CD4-positive, alpha-beta T cell (primary cell): ENCODE measurements around the gene KPNB1. TPM values are rescaled to one million over a fixed set of nuclear protein-coding genes. Genes with fewer than 3 reads are reported as not detected.

Experiments used
- ATAC-seq: fragments of 200-7000 bp; cut with Tn5 transposase; one replicate; pipeline ENCODE4 v1.10.0; 2022; ENCODE audit warnings: mild to moderate bottlenecking; ENCODE audit not compliant: poor library complexity
- CTCF ChIA-PET: fragments of 350-600 bp; sonication (Branson Sonifier 250); formaldehyde crosslinking; loops from one replicate; lab custom pipeline; 2021; ENCODE audit warnings: antibody characterized with exemption, inconsistent platforms; lab: Charles Lee
- POLR2A ChIA-PET: fragments of 350-600 bp; sonication (Branson Sonifier 250); formaldehyde crosslinking; loops from one replicate; lab custom pipeline; 2021; ENCODE audit warnings: antibody characterized with exemption, inconsistent platforms; lab: Charles Lee
- DNase-seq, 14 experiments: peaks; one replicate each; pipeline ENCODE4 v3.0.0-alpha.2; 2013 to 2020; ENCODE audit warnings: mixed read lengths in 2 of 14
- H3K27ac ChIP-seq, 2 donors: one replicate each; pipeline versions ENCODE4 v1.5.1 to v1.7.0; 2013; ENCODE audit warnings: low read length in 2 of 2, low read depth in 1 of 2, mild to moderate bottlenecking in 1 of 2
- H3K27me3 ChIP-seq, 2 experiments: 1 replicate in 1 of 2; 2 replicates in 1 of 2; pipeline versions ENCODE4 v1.6.1 to v1.7.0; 2013; ENCODE audit warnings: low read length in 2 of 2, control low read depth in 1 of 2, mild to moderate bottlenecking in 1 of 2, moderate library complexity in 1 of 2; ENCODE audit not compliant: insufficient read depth in 2 of 2, control insufficient read depth in 1 of 2
- H3K36me3 ChIP-seq: one replicate; pipeline ENCODE4 v1.6.1; 2013; ENCODE audit warnings: low read length, control low read depth; ENCODE audit not compliant: insufficient read depth
- H3K4me1 ChIP-seq: one replicate; pipeline ENCODE4 v1.6.1; 2013; ENCODE audit warnings: low read length, control low read depth; ENCODE audit not compliant: insufficient read depth
- H3K4me3 ChIP-seq: one replicate; pipeline ENCODE4 v1.5.1; 2013; ENCODE audit warnings: mild to moderate bottlenecking, low read length, moderate library complexity
- H3K9me3 ChIP-seq, 2 experiments: 1 replicate in 1 of 2; 2 replicates in 1 of 2; pipeline versions ENCODE4 v1.6.1 to v1.7.0; 2013; ENCODE audit warnings: low read length in 2 of 2, mild to moderate bottlenecking in 2 of 2, control low read depth in 1 of 2, moderate library complexity in 1 of 2; ENCODE audit not compliant: control insufficient read depth in 1 of 2, insufficient read depth in 1 of 2
- H3K27ac Mint-ChIP-seq: one replicate; pipeline ENCODE4 v1.8.0; 2020; ENCODE audit warnings: mixed read lengths
- H3K27me3 Mint-ChIP-seq: one replicate; pipeline ENCODE4 v1.8.0; 2021; ENCODE audit warnings: mixed read lengths
- H3K36me3 Mint-ChIP-seq: one replicate; pipeline ENCODE4 v1.8.0; 2021; ENCODE audit warnings: low read depth, mixed read lengths
- H3K4me1 Mint-ChIP-seq: one replicate; pipeline ENCODE4 v1.8.0; 2021; ENCODE audit warnings: low read depth, mixed read lengths
- H3K4me3 Mint-ChIP-seq: one replicate; pipeline ENCODE4 v1.8.0; 2020; ENCODE audit warnings: mild to moderate bottlenecking, mixed read lengths
- H3K9me3 Mint-ChIP-seq: one replicate; pipeline ENCODE4 v1.8.0; 2020; ENCODE audit warnings: mixed read lengths
- intact Hi-C, 2 experiments: fragments of 100-400 bp; cut with DNase I in 1 of 2; cut with micrococcal nuclease in 1 of 2; formaldehyde crosslinking; loops; one replicate each; pipeline versions ENCODE4 v1.15.1 to v1.9.0; 2023 to 2025; cut with DNase I, micrococcal nuclease
- total RNA-seq, 174 experiments: library from RNA in 2 of 174; stranded (reverse) in 2 of 174; gene quantifications; one replicate each; pipeline ENCODE4 v1.2.3 and lab custom pipeline; 2021 to 2026
- TF ChIP-seq, protein P1 (sequence below): fragments of 200-600 bp; IDR thresholded peaks from one replicate; pipeline ENCODE4 v1.8.0; 2022; ENCODE audit warnings: antibody characterized with exemption, mild to moderate bottlenecking

KPNB1 gene
- total RNA-seq, 2 experiments from 2014 or later = 145 to 151 TPM

DNA sequence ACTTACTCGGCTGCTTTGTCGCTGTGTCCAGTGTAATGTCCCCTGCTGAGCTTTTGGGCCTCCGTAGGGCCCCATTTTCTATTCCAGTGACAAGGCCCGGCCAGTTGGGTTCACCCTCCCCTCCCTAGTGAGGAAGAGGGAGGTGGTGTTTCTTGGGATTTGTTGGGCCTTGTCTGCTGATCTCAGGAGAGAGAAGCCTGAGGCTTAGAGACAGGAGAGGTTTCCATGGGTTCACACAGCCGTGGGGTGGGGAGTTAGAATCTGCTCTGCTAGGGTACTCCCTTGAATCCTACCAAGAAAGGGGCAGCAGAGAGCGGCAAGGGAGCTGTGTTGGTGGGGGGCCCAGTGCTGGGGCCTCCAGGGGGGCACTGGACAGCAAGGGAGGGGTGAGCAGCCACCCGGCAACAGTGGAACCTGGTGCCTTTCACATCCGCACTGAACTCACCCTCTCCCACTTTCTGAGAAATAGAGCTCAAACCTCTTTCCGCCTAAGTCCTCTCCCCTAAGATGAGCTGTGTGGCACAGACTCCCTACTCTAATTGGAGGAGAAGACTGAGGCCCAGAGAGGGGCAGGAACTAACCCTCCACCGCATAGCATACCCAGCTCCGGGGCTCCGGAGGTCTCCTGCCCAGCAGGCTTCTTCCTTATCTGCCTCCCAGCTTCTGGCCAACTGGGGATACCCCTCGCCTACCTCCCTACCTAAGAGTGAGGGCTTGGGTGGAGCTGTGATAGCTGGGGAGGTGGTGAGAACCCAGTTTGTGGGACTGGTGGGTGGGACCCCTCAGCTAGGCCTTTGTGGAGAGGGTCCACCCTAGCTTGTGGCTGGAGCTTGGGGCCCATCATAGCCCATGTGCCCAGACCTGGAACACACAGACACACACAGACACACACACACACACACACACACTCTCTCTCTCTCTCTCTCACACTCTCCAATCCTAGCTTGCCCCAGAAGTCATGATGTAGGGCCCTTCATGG, 51.0 kb downstream of the KPNB1 start:
- ATAC-seq (no peak), DNase-seq (peak in 3 of 14 experiments; percentile 31 to 66 (median 40))
- Histone ChIP-seq H3K4me3 (peak overlapping the region; percentile 24), H3K9me3 (no peaks in the 10 kb centered on the region), H3K27ac (peak overlapping the region in 1 of 2 donors; percentile 57), H3K36me3 (no peaks in the 10 kb centered on the region), H3K4me1 (peaks cover 78% of the 10 kb centered on the region), H3K27me3 (no peaks in the 10 kb centered on the region)
- TF ChIP-seq, protein P1, sequence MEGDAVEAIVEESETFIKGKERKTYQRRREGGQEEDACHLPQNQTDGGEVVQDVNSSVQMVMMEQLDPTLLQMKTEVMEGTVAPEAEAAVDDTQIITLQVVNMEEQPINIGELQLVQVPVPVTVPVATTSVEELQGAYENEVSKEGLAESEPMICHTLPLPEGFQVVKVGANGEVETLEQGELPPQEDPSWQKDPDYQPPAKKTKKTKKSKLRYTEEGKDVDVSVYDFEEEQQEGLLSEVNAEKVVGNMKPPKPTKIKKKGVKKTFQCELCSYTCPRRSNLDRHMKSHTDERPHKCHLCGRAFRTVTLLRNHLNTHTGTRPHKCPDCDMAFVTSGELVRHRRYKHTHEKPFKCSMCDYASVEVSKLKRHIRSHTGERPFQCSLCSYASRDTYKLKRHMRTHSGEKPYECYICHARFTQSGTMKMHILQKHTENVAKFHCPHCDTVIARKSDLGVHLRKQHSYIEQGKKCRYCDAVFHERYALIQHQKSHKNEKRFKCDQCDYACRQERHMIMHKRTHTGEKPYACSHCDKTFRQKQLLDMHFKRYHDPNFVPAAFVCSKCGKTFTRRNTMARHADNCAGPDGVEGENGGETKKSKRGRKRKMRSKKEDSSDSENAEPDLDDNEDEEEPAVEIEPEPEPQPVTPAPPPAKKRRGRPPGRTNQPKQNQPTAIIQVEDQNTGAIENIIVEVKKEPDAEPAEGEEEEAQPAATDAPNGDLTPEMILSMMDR = no peak
- no peaks in the 10 kb centered on the region for H3K27me3 Mint-ChIP-seq
- ChIA-PET POLR2A (no interaction called here), CTCF (interaction anchor here (1.0 to 1.8 kb wide), 2 partner anchors 32 kb away, joined by 6 to 8 read pairs; partner anchors contain the start of gene TBX21)
- no peak overlapping the region for H3K27ac Mint-ChIP-seq
- no peaks in the 10 kb centered on the region for H3K9me3 Mint-ChIP-seq
- intact Hi-C loops = no loop called here
- H3K36me3 Mint-ChIP-seq = no peaks in the 10 kb centered on the region
- H3K4me3 Mint-ChIP-seq = no peak overlapping the region
- H3K4me1 Mint-ChIP-seq = peaks cover 58% of the 10 kb centered on the region

DNA sequence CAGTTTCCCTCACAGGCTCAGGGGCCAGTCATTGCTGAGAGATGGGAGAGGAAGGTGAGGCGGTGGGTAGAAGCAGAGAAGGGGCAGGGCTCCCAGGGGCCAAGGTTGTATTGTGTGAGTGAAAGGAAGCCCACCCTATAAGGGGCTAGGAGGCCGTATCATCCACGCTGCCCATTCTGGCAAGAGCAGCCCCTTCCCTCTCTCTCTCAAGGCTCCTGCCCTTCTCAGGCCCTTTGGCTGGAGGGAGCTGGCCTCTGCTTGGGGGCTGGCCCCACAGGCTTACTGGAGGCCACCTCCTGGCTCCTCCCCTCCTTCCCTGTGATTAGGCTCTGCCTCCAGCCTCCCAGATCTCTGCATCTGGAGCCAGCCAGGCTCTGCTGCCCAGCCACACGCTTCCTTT, 51.9 kb downstream of the KPNB1 start:
- DNase-seq (peak in 1 of 14 experiments; percentile 13), ATAC-seq (no peak)
- ChIA-PET POLR2A (no interaction called here), CTCF (interaction anchor here (1.0 kb wide), 1 partner anchor 31 kb away, joined by 6 read pairs; the partner anchor contains the start of gene TBX21)
- Histone ChIP-seq H3K9me3 (no peaks in the 10 kb centered on the region), H3K4me3 (no peak overlapping the region), H3K27me3 (no peaks in the 10 kb centered on the region), H3K36me3 (no peaks in the 10 kb centered on the region), H3K27ac (peak overlapping the region in 1 of 2 donors; percentile 57), H3K4me1 (peaks cover 80% of the 10 kb centered on the region)
- peaks cover 66% of the 10 kb centered on the region for H3K4me1 Mint-ChIP-seq
- intact Hi-C loops = no loop called here
- H3K9me3 Mint-ChIP-seq = no peaks in the 10 kb centered on the region
- no peak overlapping the region for H3K27ac Mint-ChIP-seq
- no peaks in the 10 kb centered on the region for H3K27me3 Mint-ChIP-seq
- TF ChIP-seq, protein P1 = no peak
- no peak overlapping the region for H3K4me3 Mint-ChIP-seq
- no peaks in the 10 kb centered on the region for H3K36me3 Mint-ChIP-seq

DNA sequence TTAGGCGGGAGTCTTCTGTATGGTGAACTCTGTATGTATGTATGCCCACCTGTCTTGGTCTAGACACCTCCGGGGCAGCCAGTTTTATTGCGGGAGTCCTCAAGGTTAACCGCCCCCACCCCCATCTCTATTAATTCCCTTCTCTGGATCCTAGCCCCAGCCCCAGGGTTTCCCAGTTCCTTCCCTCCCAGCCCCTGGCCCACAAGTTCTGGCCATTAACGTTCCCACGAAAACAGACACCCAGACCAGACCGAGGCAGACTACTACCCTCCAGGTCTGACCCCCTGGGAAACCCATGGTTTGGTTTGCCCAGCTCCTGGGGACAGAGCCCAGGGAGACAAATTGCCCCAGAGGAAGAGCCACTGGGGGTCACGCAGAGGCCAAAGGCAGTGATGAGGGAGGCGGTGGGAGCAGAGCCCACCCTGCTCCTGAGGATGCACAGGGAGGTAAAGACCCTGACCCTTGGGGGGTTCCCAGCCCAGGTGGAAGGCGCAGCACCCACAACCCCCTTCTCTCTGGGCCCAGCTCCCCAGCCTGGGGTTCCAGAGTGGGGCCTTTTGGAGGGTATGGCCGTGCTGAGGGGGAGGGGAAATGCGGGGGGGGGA, 52.8 kb downstream of the KPNB1 start:
- no peaks in the 10 kb centered on the region for H3K36me3 ChIP-seq
- CTCF ChIA-PET = no interaction called here
- Mint-ChIP-seq H3K27me3 (no peaks in the 10 kb centered on the region), H3K27ac (no peak overlapping the region), H3K36me3 (no peaks in the 10 kb centered on the region), H3K4me1 (peaks cover 68% of the 10 kb centered on the region), H3K4me3 (peak overlapping the region; percentile 56), H3K9me3 (no peaks in the 10 kb centered on the region)
- H3K4me1 ChIP-seq = peaks cover 84% of the 10 kb centered on the region
- intact Hi-C loops = no loop called here
- H3K27me3 ChIP-seq = no peaks in the 10 kb centered on the region
- ATAC-seq = no peak
- H3K27ac ChIP-seq = peak overlapping the region in 1 of 2 donors; percentile 57
- peak overlapping the region; percentile 31 for H3K4me3 ChIP-seq
- POLR2A ChIA-PET = no interaction called here
- TF ChIP-seq, protein P1 = no peak
- no peaks in the 10 kb centered on the region for H3K9me3 ChIP-seq
- DNase-seq = peak in 1 of 14 experiments; percentile 20
